Vagina (tissue), 2 donors: ENCODE results near the gene GNG7.

Source experiments
- CTCF ChIP-seq, 3 experiments: fragments of 450-650 bp in 2 of 3; fragments of 200-600 bp in 1 of 3; sonication (generic) in 1 of 3; IDR thresholded peaks; one replicate each; pipeline ENCODE4 v1.5.1; 2017 to 2019; ENCODE audit warnings: antibody characterized with exemption in 3 of 3, mild to moderate bottlenecking in 2 of 3, moderate library complexity in 2 of 3
- POLR2AphosphoS5 ChIP-seq, 2 donors: sonication (generic); formaldehyde crosslinking; IDR thresholded peaks; one replicate each; pipeline ENCODE4 v1.9.0; 2017; ENCODE audit warnings: antibody characterized with exemption in 2 of 2, mild to moderate bottlenecking in 2 of 2, low read depth in 1 of 2; ENCODE audit not compliant: insufficient read depth in 1 of 2

- TF ChIP-seq CTCF (IDR thresholded peaks at IDR 0.05) (no peak), POLR2AphosphoS5 (IDR thresholded peaks at IDR 0.05; ENCODE audit: insufficient read depth in 1 of 2, low read depth in 1 of 2) (no peak)
These were observed 97.7 kb downstream of the GNG7 start for GRCh38 chr19:2604747-2605329.
